Choroid plexus epithelial cell (primary cell): ENCODE data around the gene ITK.

Experiments used
- DNase-seq: peaks from one replicate; pipeline ENCODE4 v3.0.0-alpha.2; 2010; ENCODE audit warnings: low read depth
- H3K4me3 ChIP-seq: 2 replicates; pipeline ENCODE4 v1.5.1; 2011; ENCODE audit warnings: low read depth, mild to moderate bottlenecking, control low read depth, low read length, moderate library complexity
- CTCF ChIP-seq: conservative IDR thresholded peaks from 2 replicates; pipeline ENCODE4 v1.5.1; 2011; ENCODE audit warnings: low read depth, mild to moderate bottlenecking, control low read depth, inconsistent platforms, low read length, moderate library complexity

Gene ITK

GRCh38 chr5:157248821-157249470 is 68.3 kb downstream of the ITK start:
- no peak overlapping the region for H3K4me3 ChIP-seq
- no peak for DNase-seq
- TF ChIP-seq CTCF: no peak

- H3K4me3 ChIP-seq: no peak overlapping the region
- TF ChIP-seq CTCF: no peak
- no peak for DNase-seq
Measured at GRCh38 chr5:157252711-157253465, 72.2 kb downstream of the ITK start.

GRCh38 chr5:157253547-157253946 is 72.9 kb downstream of the ITK start:
- peak; percentile 95 for TF ChIP-seq CTCF
- peak; percentile 72 for DNase-seq
- H3K4me3 ChIP-seq: no peak overlapping the region

GRCh38 chr5:157258450-157258849 is 77.8 kb downstream of the ITK start:
- DNase-seq: no peak
- no peak overlapping the region for H3K4me3 ChIP-seq
- TF ChIP-seq CTCF: no peak

GRCh38 chr5:157259699-157260098 is 79.1 kb downstream of the ITK start:
- no peak overlapping the region for H3K4me3 ChIP-seq
- no peak for DNase-seq

GRCh38 chr5:157263496-157264090 is 83.0 kb downstream of the ITK start:
- DNase-seq: no peak
- no peak for TF ChIP-seq CTCF
- no peak overlapping the region for H3K4me3 ChIP-seq

More at GRCh38 chr5:157259699-157260098, 79.1 kb downstream of the ITK start:
- TF ChIP-seq CTCF: no peak
